DMS79 (cell line): ENCODE data around the gene PPFIA2.
"Not testable (repeated sequence)": the region's sequence is repeated elsewhere in the genome, so short reads cannot be mapped to it uniquely, and the experiment has no call there.

Experiments
- DNase-seq: peaks from one replicate; lab custom pipeline; 2025; lab: John Stamatoyannopoulos, UW

The PPFIA2 gene

DNA sequence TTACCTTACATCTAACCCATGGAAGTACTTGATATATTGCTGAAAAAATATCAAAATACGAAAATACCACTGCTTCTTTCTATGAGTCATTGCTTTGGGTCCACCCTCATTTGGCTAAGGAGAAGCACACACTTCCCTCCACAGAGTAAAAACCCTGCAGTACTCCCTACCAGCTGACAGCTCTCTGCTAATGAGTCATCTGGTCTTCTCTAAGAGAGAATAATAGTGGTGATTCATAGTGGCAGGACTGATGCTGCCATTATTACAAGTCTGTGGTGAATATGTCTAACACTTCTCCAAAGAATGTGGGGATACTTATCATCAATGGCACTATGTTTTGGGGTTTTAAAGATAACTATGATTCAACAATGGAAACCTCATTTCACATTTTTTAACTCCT lies 90.7 kb downstream of the PPFIA2 start:
- no peak for DNase-seq

DNA sequence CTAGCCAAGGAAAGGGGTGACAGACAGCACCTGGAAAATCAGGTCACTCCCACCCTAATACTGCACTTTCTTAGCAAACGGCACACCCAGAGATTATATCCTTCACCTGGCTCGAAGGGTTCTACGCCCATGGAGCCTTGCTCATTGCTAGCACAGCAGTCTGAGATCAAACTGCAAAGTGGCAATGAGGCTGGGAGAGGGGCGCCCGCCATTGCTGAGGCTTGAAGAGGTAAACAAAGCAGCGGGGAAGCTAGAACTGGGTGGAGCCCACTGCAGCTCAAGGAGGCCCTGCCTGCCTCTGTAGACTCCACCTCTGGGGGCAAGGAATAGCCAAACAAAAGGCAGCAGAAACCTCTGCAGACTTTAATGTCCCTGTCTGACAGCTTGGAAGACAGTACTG lies 99.8 kb downstream of the PPFIA2 start:
- not testable (repeated sequence) for DNase-seq

DNA sequence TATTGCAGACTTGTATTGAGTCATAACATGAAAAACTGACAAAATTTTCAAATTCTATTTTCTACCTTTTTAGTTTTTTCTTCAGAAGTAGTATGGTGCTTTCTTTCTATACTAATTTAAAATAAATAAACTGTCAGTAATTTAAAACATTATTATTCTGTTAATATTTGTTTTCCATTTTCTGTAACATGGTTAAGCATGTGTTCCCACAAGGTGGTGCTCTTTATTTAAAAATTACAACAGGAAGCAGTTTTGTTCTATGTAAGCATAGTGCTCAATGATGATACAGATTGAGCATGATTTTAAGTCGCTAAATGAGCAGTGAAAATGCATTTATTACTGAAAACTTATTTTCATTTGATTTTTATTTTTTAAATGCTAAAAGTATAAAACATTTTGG lies 114.6 kb downstream of the PPFIA2 start:
- DNase-seq, result peak; percentile 12

DNA sequence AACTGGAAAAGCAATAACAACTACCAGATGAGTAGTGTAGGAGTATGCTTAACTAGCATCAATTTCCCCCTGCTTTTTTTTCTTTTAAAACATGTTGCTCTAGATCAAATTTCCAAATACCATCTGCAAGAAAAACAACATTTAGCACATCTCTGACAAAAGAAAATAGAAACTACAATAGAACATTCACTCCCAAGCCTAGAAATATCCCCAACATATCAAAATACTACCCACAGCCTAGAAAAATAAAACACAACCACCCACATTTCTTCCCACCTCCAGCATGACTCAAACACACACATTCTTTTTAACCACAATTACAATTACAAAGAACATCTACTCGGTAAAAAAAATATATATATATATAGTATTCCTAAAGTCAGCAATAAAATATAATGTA lies 120.0 kb downstream of the PPFIA2 start:
- DNase-seq, result no peak

DNA sequence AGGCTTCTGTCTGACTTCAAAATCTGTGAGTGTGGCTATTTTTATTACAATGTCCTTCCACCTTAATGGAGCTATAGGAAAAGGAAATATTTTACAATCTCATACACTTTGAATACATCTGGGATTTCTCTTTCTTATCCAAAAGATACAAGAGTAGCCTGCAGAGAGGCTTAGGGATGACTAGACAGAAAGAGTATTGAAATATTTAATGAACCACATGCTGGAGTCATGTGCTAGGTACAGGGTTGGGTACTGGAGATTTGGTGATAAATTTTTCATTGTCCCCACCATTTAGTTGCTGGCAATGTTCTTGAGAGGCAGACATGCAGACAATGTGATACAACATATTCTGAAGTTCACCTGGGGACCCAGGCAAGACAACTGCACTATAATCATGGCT lies 126.0 kb downstream of the PPFIA2 start:
- DNase-seq, result no peak

DNA sequence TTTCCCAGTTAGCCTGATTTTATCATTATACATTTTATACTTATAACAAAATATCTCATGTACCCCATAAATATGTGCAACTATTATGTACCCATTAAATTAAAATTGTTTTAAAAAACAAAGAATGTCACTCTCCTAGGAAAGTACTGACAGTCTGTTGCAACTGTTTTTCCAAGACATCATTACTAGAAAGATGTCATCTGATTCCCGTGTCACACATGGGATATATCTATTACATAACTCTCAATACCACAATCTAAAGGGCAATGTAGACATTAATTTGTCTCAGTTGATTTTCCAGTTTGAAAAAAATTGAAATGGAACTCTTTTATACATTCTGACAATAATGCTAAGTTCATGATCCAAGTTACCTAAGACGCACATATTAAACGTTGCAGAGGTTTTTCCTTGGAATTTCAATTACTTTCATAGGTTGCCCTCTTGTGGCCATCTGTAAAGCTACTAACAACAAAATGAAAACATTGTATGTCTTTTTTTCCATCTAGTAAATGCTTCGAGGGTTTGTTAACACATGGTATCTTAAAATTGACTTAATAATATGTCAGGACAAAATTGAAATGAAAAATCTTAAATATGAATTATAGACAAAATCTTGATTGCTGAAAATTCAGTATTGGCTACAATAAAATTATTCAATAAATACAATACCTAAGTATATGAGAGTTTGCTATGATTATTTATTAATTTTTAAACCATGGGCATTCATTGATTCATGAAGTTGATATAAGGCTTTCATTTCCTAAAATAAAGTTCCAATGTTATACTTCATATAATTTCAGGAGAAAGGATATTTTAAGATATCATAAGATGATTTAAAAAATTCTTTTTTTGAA lies 131.6 kb downstream of the PPFIA2 start:
- no peak for DNase-seq

DNA sequence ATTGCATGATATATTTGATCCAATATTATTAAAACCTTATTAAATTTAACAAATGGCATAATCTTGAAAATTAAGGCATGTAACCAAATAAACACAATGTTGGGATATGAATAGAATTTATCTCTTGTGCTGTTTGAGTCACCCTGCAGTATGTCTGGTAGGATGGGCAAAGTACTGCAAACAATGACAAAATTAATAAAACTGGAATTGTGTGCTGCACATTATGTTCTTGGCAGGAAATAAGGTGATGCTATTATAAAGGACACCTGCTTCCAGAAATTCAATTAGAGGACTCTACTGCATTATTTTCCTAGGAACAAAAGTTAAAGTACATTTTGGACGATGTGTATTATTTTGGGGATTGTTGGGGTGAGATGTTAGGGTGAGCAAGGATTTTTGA lies 132.7 kb downstream of the PPFIA2 start:
- DNase-seq, result no peak

DNA sequence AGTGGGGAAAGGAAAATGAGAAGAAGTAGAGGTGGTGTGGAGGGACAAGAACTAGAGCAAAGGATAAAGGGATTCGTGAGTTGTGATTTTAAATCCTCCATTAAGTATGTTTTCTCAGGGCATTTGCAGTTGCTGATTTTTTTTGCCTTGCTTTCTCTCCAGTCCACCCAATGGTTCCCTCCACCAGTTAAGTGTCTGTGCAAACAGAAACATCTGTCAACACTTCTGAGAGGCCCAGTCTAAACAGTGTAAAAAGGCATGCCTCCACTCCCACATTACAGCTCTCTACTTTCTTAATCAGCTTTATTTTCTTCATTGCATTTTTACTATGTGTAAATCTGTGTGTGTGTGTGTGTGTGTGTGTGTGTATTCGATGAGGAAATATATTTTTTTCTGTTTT lies 141.2 kb downstream of the PPFIA2 start:
- no peak for DNase-seq

DNA sequence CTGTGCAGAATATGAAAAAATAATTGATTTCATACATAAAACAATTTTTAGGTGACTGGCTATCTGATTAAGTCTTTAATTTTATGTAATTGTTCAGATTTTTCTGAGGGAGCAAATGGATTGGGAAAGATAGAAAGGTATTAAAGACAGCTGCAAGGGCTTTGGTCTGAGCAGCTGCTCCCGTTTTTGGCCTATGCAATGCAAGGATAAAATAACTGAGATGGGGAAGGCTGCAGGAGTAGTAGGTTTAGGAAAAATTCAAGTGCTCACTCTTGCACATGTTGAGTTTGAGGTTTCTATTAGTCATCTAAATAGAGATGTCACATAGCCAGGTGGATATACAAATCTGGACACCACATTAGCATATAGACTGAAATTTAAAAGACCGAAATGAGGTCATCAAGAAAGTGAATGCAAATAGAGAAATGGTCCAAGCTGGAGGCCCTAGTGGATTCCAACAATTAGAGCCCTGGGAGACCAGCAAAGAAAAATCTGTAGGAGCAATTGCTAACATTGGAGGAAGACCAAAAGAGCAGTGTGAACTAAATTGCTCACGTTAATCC lies 144.0 kb downstream of the PPFIA2 start:
- DNase-seq, result no peak

DNA sequence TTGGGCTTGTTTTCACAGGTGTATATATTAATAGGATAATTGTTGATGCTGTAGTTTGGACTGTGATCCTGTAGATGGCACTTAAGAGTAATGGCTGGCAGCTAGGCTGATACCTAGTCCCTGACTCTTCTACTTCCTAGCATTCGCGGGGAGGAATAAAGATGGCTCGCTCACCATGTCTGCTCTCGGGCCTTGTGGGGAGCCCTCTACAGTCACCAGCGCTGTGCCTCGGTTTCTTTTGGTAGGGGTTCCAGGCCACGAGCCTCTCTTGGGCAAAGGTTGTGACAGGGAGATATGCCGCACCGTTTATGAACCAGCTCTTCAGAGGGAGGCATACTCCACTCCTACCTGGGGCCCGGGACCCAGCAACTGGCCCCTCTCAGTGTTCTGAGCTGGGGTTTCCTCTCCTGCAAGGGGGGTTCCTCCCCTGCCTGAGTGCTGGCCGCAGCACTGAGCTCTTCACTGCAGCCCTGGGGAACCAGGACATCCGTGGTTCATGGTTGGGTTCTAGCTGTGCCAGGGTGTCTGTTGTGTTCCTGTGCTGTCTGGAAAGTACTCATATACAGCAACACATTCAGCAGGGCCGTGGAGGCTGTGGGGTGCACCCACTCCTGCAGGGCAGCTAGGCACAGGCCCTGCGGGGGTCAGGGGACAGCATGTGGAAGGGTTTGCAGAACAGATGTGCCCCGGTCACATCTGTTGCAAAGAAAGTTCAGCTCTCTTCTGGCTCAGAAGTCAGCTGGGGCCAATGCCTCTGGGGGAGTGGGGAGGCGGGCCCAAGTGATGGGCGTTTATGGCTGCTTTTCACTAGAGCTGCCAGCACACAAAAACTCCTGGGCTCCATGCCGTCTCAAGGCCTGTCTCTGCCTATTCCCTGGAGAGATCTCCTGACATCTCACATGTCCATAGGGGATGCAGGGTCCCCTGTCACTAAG lies 147.9 kb downstream of the PPFIA2 start:
- no peak for DNase-seq

DNA sequence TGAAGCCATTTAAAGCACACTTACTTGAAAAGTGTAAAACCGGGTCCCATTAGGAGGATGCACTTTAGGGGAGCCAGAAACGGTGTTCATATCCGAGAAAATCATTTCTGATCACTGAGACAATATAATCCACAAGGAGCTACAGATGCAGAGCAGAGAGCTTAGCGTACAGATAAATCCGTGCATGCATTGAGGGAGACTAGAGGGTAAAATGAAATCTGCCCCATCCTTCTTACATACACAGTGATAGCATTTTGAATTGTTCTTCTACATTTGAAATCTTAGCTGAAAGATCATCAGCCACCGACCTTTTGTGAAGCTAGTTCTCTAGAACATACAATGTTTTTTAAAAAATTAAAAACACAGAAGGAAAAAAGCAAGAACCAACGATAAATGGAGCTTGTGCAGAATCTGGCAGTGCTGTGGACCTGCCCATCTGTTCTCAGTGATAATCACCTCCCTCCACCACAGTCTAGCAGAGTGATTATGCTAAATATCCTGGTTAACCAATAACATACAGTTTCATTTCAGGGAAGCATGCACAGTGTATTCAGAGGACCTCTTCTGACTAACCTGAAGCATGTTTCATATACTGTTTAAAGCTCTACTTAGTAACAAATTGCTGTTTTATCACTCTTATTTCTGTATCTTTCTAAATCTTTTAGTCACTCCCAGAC lies 161.1 kb downstream of the PPFIA2 start:
- DNase-seq, result no peak

DNA sequence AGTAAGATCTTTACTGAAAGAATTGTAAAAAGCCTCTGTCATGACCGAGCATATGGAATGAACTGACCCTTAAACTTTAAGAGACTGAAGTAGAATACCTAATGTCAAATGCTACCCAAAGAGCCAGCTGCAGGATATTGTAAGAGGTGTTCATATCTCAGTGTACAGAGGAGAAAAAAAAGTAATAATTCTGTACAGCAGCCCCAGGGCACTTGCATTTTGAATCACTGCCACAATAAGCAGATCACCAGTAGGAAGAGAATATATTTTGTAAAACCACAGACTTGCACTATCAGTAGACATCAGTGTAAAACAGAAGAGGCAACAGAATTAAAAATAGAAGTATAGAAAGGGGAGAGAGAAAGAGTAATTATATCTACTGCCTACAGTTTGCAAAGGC lies 162.6 kb downstream of the PPFIA2 start:
- DNase-seq, result no peak

DNA sequence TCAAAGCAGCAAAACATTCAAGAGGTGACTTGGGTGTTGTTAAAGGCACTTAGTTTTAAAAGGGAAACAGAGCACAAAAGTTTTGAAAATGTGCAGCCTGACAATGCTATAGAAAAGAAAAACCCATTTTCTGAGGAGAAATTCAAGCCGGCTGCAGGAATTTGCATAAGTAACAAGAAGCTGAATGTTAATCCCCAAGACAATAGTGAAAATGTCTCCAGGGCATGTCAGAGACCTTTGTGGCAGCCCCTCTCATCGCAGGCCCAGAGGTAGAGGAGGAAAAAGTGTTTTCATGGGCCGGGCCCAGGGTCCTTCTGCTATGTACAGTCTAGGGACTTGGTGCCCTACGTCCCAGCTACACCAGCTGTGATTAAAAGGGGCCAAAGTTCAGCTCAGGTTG lies 167.9 kb downstream of the PPFIA2 start:
- DNase-seq, result no peak

DNA sequence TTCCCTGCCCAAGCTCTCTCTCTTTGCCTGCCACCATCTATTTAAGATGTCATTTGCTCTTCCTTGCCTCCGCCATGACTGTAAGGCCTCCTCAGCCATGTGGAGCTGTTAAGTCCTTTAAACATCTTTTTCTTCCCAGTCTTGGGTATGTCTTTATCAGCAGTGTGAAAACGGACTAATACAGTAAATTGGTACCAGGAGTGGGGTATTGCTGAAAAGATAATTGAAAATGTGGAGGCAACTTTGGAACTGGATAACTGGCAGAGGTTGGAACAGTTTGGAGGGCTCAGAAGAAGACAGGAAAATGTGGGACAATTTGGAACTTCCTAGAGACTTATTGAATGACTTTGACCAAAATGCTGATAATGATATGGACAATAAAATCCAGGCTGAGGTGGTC lies 168.4 kb downstream of the PPFIA2 start:
- not testable (repeated sequence) for DNase-seq

DNA sequence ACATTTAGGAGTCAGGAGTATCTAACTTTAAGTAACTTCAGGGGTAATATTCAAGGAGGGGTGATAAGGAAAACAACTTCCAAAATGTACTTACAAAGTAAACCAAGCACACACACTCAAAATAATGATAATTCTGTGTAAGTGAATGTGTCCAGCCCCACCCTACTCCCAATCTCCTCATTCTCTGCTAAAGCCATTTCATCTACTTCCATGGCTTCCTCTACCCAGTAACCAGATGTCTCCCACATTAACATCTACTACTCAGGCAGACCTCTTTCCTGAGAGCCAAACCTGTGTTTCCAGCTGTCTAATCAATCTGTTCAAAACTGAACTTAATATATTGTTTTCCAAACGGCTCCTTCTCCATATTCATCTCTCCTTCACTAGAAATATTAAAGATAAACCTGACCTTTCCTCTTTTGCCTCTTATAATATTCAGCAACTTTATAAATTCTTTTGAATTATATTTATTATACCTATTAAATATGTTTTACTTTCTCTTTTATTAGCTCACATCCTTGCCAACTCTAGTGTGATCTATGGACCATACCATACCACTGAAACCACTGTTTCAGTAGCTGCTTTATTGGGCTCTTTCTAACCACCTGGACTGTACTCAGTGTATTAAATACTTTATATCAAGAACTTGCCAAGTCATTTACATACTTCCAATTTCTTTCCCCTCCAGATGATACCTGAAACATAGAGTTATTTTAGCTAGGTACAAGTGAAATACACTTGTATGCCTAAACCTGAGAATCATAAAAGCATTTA lies 170.7 kb downstream of the PPFIA2 start:
- no peak for DNase-seq

DNA sequence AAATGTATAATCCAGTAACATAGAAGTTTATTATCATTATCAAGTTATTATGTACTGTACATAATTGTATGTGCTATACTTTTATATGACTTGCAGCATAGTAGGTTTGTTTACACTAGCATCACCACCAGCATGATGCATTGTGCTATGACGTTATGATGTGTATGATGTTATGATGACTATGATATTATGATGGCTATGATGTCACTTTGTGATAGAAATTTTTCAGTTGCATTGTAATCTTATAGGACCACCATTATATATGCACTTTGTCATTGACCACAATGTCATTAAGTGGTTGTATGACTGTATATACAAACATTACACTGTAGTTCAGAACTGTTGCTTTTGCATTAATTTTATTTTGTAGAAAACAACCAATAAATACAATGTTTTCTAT lies 173.4 kb downstream of the PPFIA2 start:
- DNase-seq, result no peak

DNA sequence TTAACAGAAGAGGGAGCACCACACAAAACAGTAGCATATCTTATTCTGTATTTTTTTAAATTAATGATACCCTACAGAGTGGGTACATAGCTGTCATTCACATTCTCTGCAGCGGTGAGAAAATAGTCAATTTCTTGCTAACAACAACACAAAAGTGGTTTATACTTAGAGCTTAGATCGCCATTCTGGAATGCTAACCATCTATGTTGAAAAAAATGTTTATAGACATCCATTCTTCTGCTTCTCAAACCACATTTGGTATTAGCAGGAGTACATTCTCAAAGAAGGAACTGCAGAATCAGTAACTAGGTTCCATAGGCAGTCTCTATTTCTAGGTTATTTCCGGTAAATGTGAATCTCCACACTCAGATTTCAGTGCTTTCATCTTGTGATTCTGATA lies 185.9 kb downstream of the PPFIA2 start:
- DNase-seq, result no peak

DNA sequence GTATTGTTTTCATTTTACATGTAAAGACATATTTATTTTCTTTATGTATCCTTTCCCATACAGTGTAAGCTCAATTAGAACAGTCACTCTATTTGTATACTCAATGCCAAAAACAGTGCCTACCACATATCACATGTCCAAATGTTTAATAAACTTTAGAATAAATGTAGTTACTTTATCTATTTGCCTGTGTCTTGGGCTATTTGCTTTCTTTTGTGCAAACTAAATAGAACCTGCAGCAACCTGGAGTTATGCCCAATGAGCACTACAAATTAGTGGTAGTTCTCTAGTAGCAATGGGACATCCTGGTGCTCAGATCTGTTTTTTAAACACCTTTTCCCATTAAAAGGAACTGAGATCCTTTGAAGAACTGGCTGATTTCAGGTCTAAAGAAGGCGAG lies 186.7 kb downstream of the PPFIA2 start:
- no peak for DNase-seq

DNA sequence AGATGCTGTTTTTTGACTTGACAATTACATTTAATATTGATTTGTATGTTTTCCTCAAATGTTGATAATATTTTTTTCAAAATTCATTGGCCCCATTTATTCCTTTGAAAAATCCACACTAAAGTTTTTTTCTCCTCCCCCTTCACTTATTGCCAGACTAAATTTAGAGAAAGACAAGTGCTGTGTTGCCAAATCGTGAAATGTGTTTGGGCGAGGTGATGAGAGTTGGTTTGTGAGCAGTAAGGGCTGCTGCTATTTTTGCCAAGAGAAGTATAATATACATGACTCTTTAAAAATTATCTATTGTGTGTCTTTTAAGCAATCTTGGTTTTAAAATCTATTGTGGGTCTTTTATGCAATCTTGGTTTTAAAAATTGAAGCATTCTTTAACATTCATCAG lies 188.9 kb downstream of the PPFIA2 start:
- DNase-seq, result no peak

DNA sequence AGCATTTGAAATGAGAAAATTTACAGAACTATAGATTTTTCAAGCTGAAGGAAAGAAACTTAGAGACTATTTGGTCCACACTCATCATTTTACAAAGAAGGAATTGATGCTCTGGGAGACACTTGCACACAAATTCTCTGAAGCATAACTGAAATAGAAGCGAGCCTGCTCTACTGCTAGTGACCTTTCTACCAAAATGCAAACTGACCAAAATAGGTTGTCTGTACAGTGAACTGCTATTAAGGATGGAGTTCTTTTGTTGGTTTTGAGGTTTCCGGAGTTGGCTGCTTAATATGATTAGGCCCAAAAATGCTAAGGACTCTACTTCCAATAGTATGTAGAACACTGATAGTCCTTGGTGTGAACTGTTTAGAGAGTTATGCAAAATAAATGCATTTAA lies 194.9 kb downstream of the PPFIA2 start:
- no peak for DNase-seq

DNA sequence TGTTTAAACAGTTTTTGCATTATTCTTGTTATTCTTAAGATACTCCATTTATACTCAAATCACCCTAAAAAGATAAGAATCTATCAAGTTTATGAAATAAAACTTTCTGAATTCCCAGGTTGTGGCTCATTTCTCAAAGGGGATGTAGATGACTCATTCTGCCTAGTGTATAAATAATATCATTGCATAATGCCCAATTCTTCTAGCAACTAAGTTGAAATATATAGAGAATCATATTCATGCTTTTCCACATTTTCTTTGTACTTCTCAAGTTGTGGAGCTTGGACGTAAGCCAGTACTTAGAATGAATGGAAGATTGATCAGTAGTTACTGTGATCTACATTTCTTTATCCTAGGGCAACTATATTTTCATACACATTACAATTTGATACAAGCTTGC lies 201.1 kb downstream of the PPFIA2 start:
- no peak for DNase-seq
